Measurements from ENCODE around the gene SRSF12.

- TF ChIP-seq, protein P1, sequence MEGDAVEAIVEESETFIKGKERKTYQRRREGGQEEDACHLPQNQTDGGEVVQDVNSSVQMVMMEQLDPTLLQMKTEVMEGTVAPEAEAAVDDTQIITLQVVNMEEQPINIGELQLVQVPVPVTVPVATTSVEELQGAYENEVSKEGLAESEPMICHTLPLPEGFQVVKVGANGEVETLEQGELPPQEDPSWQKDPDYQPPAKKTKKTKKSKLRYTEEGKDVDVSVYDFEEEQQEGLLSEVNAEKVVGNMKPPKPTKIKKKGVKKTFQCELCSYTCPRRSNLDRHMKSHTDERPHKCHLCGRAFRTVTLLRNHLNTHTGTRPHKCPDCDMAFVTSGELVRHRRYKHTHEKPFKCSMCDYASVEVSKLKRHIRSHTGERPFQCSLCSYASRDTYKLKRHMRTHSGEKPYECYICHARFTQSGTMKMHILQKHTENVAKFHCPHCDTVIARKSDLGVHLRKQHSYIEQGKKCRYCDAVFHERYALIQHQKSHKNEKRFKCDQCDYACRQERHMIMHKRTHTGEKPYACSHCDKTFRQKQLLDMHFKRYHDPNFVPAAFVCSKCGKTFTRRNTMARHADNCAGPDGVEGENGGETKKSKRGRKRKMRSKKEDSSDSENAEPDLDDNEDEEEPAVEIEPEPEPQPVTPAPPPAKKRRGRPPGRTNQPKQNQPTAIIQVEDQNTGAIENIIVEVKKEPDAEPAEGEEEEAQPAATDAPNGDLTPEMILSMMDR (conservative IDR thresholded peaks at IDR 0.05), result no peak
- TF ChIP-seq ZFX (IDR thresholded peaks at IDR 0.05), result no peak
These were observed at the start of gene SRSF12 for GRCh38 chr6:89117211-89118108.
